PC-3 (cell line): Measurements from ENCODE around the gene QPCT. TPM values are rescaled to one million over a fixed set of nuclear protein-coding genes. Genes with fewer than 3 reads are reported as not detected.

ENCODE experiments used
- ATAC-seq: fragments of 200-7000 bp; cut with Tn5 transposase; 2 replicates; pipeline ENCODE4 v1.9.1; 2020; ENCODE audit warnings: mild to moderate bottlenecking, moderate library complexity
- BruUV-seq: library from RNA; stranded (reverse); fragments of 400-500 nt; replicated peaks from 2 replicates; lab custom pipeline; 2021; lab: Mats Ljungman, UMichigan
- CTCF ChIA-PET: fragments of 300-600 bp; sonication (Branson Sonifier 250); formaldehyde crosslinking; loops from one replicate; lab custom pipeline; 2022; ENCODE audit warnings: antibody characterized with exemption; lab: Charles Lee
- POLR2A ChIA-PET: fragments of 300-600 bp; sonication (Branson Sonifier 250); formaldehyde crosslinking; loops from one replicate; lab custom pipeline; 2022; ENCODE audit warnings: antibody characterized with exemption; ENCODE audit not compliant: unreplicated experiment; lab: Charles Lee
- DNase-seq: peaks from one replicate; pipeline ENCODE4 v3.0.0-alpha.2; 2015
- H2AFZ ChIP-seq: fragments of 300-600 bp; sonication (generic); 2 replicates; pipeline ENCODE4 v1.6.0; 2016; ENCODE audit warnings: antibody characterized with exemption, low read length
- H3F3A ChIP-seq: fragments of 300-600 bp; sonication (generic); one replicate; pipeline ENCODE4 v1.6.0; 2017; ENCODE audit warnings: antibody characterized with exemption, low read length, control low read depth, mild to moderate bottlenecking; ENCODE audit not compliant: unreplicated experiment
- H3K27ac ChIP-seq: fragments of 300-600 bp; sonication (generic); 2 replicates; pipeline ENCODE4 v1.5.1; 2016; ENCODE audit warnings: mild to moderate bottlenecking, low read length
- H3K27me3 ChIP-seq: fragments of 300-600 bp; sonication (generic); 2 replicates; pipeline ENCODE4 v1.6.1; 2016; ENCODE audit warnings: low read length, mixed read lengths
- H3K36me3 ChIP-seq: fragments of 300-600 bp; sonication (generic); 2 replicates; pipeline ENCODE4 v1.6.1; 2016; ENCODE audit warnings: low read depth, mixed run types, low read length, mixed read lengths
- H3K4me1 ChIP-seq: fragments of 300-600 bp; sonication (generic); 2 replicates; pipeline ENCODE4 v1.5.1; 2016; ENCODE audit warnings: low read length; ENCODE audit not compliant: insufficient read depth
- H3K4me2 ChIP-seq: fragments of 300-600 bp; sonication (generic); 2 replicates; pipeline ENCODE4 v1.6.0; 2016; ENCODE audit warnings: low read length
- H3K4me3 ChIP-seq: fragments of 300-600 bp; sonication (generic); 2 replicates; pipeline ENCODE4 v1.5.1; 2016; ENCODE audit warnings: mild to moderate bottlenecking, low read length, mixed read lengths
- H3K79me2 ChIP-seq: fragments of 300-600 bp; sonication (generic); 2 replicates; pipeline ENCODE4 v1.6.1; 2017; ENCODE audit warnings: low read length, mixed read lengths
- H3K9ac ChIP-seq: fragments of 300-600 bp; sonication (generic); 2 replicates; pipeline ENCODE4 v1.6.0; 2016; ENCODE audit warnings: mild to moderate bottlenecking, low read length
- H3K9me2 ChIP-seq: fragments of 300-600 bp; sonication (generic); replicated peaks from 2 replicates; pipeline ENCODE4 v1.6.1; 2016; ENCODE audit warnings: mixed run types, low read length, mixed read lengths
- H3K9me3 ChIP-seq: fragments of 300-600 bp; sonication (generic); 2 replicates; pipeline ENCODE4 v1.6.1; 2016; ENCODE audit warnings: low read length, mixed read lengths
- H4K20me1 ChIP-seq: fragments of 300-600 bp; sonication (generic); 2 replicates; pipeline ENCODE4 v1.6.1; 2016; ENCODE audit warnings: low read length, mixed read lengths
- EZH2 ChIP-seq: fragments of 300-600 bp; sonication (generic); IDR thresholded peaks from one replicate; pipeline ENCODE4 v1.6.1; 2017; ENCODE audit warnings: antibody characterized with exemption, mild to moderate bottlenecking, low read length; ENCODE audit not compliant: unreplicated experiment
- EZH2phosphoT487 ChIP-seq: fragments of 300-600 bp; sonication (generic); IDR thresholded peaks from 2 replicates; pipeline ENCODE4 v1.6.1; 2018; ENCODE audit warnings: mild to moderate bottlenecking, antibody characterized with exemption, low read length, borderline replicate concordance
- intact Hi-C: fragments of 100-400 bp; cut with micrococcal nuclease; formaldehyde crosslinking; loops from 2 replicates; pipeline ENCODE4 v1.9.0; 2023
- total RNA-seq: library from RNA; depleted of rRNA; stranded (reverse); fragments of >200 nt; gene quantifications from 2 replicates; pipeline ENCODE4 v1.2.3, GENCODE V29; 2014
- TF ChIP-seq, protein P1 (sequence below): fragments of 300-600 bp; sonication (generic); conservative IDR thresholded peaks from 2 replicates; pipeline ENCODE4 v1.5.1; 2017; ENCODE audit warnings: antibody characterized with exemption, low read depth, mild to moderate bottlenecking, low read length

QPCT gene
- total RNA-seq, 1 experiment from 2014 or later = not detected

DNA sequence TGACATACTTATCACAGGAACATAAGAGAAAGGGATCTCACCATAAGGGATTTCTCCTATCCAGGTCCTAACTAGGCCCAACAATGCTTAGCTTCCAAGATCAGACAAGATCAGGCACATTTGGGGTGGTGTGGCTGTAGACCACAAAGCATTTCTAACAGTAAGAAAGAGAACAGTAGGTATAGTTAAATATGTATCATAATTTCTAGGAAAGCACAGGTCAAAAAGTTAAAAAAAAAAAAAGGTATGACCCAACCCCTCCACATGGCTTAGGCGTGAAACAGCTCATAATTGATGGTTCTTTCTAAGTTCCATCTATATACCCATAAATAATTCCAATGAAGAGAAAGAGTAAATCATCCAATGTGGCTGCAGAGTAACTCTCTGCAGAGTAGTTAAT is 26.7 kb upstream of the QPCT start:
- no peaks in the 10 kb centered on the region for H3K27me3 ChIP-seq
- peaks cover 7% of the 10 kb centered on the region; the same call in 1 of the 2 replicates for H4K20me1 ChIP-seq
- no peak overlapping the region for H3K4me2 ChIP-seq
- no peak for ATAC-seq
- POLR2A ChIA-PET = no interaction called here
- no TSS peak for BruUV-seq
- no peak overlapping the region for H2AFZ ChIP-seq
- intact Hi-C loops = no loop called here
- H3K36me3 ChIP-seq = peaks cover 7% of the 10 kb centered on the region; the same call in 1 of the 2 replicates
- peaks cover 92% of the 10 kb centered on the region for H3K79me2 ChIP-seq
- no peak for DNase-seq
- no peaks in the 10 kb centered on the region for H3K9me2 ChIP-seq
- H3K9me3 ChIP-seq = no peaks in the 10 kb centered on the region
- H3K4me1 ChIP-seq = peaks cover 7% of the 10 kb centered on the region; the same call in 1 of the 2 replicates
- no peak overlapping the region for H3K4me3 ChIP-seq
- H3K9ac ChIP-seq = no peak overlapping the region
- no peaks in the 10 kb centered on the region for H3F3A ChIP-seq
- H3K27ac ChIP-seq = no peak overlapping the region
- CTCF ChIA-PET = no interaction called here
- no peak for TF ChIP-seq EZH2
- TF ChIP-seq EZH2phosphoT487 = no peak
- TF ChIP-seq, protein P1, sequence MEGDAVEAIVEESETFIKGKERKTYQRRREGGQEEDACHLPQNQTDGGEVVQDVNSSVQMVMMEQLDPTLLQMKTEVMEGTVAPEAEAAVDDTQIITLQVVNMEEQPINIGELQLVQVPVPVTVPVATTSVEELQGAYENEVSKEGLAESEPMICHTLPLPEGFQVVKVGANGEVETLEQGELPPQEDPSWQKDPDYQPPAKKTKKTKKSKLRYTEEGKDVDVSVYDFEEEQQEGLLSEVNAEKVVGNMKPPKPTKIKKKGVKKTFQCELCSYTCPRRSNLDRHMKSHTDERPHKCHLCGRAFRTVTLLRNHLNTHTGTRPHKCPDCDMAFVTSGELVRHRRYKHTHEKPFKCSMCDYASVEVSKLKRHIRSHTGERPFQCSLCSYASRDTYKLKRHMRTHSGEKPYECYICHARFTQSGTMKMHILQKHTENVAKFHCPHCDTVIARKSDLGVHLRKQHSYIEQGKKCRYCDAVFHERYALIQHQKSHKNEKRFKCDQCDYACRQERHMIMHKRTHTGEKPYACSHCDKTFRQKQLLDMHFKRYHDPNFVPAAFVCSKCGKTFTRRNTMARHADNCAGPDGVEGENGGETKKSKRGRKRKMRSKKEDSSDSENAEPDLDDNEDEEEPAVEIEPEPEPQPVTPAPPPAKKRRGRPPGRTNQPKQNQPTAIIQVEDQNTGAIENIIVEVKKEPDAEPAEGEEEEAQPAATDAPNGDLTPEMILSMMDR = no peak

DNA sequence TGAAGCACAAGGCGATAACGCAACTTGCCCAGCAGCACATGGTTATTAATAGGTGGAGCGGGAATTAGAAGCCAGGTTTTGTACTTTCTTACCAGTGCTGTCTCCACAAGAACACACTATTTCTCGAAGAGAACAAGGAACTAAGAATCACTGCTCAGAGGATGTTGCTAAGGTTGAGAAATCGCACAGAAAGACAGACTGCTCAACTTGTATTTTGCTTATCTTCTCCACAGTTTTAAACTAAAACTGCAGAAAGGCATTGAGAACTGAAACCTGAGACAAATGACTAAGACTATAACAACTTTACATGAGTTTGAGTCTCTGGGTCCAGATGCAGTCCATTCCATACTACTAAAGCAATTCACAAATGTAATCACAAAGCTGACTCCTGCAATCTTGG is 26.0 kb upstream of the QPCT start:
- TF ChIP-seq EZH2 (no peak), EZH2phosphoT487 (no peak)
- TF ChIP-seq, protein P1 = no peak
- Histone ChIP-seq H3K27me3 (no peaks in the 10 kb centered on the region), H3K4me3 (no peak overlapping the region), H3K4me2 (no peak overlapping the region), H3K79me2 (peaks cover 92% of the 10 kb centered on the region), H4K20me1 (peaks cover 7% of the 10 kb centered on the region; the same call in 1 of the 2 replicates), H3K27ac (no peak overlapping the region), H2AFZ (no peak overlapping the region), H3K9me3 (no peaks in the 10 kb centered on the region), H3K4me1 (peaks cover 10% of the 10 kb centered on the region; the same call in 1 of the 2 replicates), H3K9me2 (no peaks in the 10 kb centered on the region), H3K36me3 (peaks cover 7% of the 10 kb centered on the region; the same call in 1 of the 2 replicates), H3F3A (no peaks in the 10 kb centered on the region), H3K9ac (no peak overlapping the region)
- intact Hi-C loops = no loop called here
- ATAC-seq (peak; percentile 55; the same call in 1 of the 2 replicates), DNase-seq (no peak)
- POLR2A ChIA-PET = interaction anchor here (0.6 kb wide), 1 partner anchor 191 kb away, joined by 11 read pairs; no protein-coding TSS in a partner anchor
- CTCF ChIA-PET = no interaction called here
- no TSS peak for BruUV-seq
